Right lung (tissue), 10 donors: Measurements from ENCODE around the gene HAPLN2. TPM values are rescaled to one million over a fixed set of nuclear protein-coding genes. Genes with fewer than 3 reads are reported as not detected.
"Not testable (repeated sequence)": the region's sequence is repeated elsewhere in the genome, so short reads cannot be mapped to it uniquely, and the experiment has no call there.

Experiments used
- DNase-seq, 2 donors: peaks; one replicate each; pipeline ENCODE4 v3.0.0-alpha.2; 2013
- long read RNA-seq, 8 donors: transcript quantifications; one replicate each; lab custom pipeline, GENCODE V29; 2026
- polyA plus RNA-seq, 5 donors: library from polyadenylated mRNA; unstranded; fragments of 120-200 nt; gene quantifications; one replicate each; pipeline versions ENCODE4 v1.2.1 to v1.2.3, GENCODE V29; 2013; ENCODE audit warnings: inconsistent platforms in 1 of 5, low replicate concordance in 1 of 5; ENCODE audit not compliant: insufficient read length in 5 of 5, insufficient read depth in 1 of 5

Gene HAPLN2
- under 1 TPM in 3 of 5 donors, not detected in 2; 0.33 to 0.39 (median 0.33) TPM for polyA plus RNA-seq
- long read RNA-seq, donor 1: 0 reads
- long read RNA-seq, donor 2: 0 reads
- long read RNA-seq, donor 3: 0 reads
- long read RNA-seq, donor 4: 0 reads
- long read RNA-seq, donor 5: 0 reads
- long read RNA-seq, donor 6: 0 reads
- long read RNA-seq, donor 7: 0 reads
- long read RNA-seq, donor 8: 0 reads

GRCh38 chr1:156618853-156619581 lies at the start of gene HAPLN2:
Gene HAPLN2, plus strand, starts transcription at chr1:156619415. Its CDS starts 4,076 bp downstream, at chr1:156623491.
- DNase-seq: no peak

- peak in 1 of 2 donors; percentile 31 for DNase-seq
Observed at GRCh38 chr1:156571261-156571852, 47.9 kb upstream of the HAPLN2 start.

GRCh38 chr1:156571919-156572662 lies 47.1 kb upstream of the HAPLN2 start, which contains the start of gene IQGAP3:
Gene IQGAP3, minus strand, starts transcription at chr1:156572565. Its CDS starts 36 bp downstream, at chr1:156572529.
- DNase-seq: peak; percentile 69 to 78

GRCh38 chr1:156572663-156573018 lies 46.6 kb upstream of the HAPLN2 start:
- no peak for DNase-seq

- no peak for DNase-seq
Observed at GRCh38 chr1:156574039-156574633, 45.1 kb upstream of the HAPLN2 start.

- no peak for DNase-seq
Observed at GRCh38 chr1:156577550-156577949, 41.7 kb upstream of the HAPLN2 start.

- no peak for DNase-seq
Observed at GRCh38 chr1:156578055-156578454, 41.2 kb upstream of the HAPLN2 start.

- no peak for DNase-seq
Observed at GRCh38 chr1:156579472-156579871, 39.7 kb upstream of the HAPLN2 start, which contains the start of gene TTC24. Gene TTC24, plus strand, starts transcription at chr1:156579723. Its CDS starts 1,642 bp downstream, at chr1:156581365.

- DNase-seq: no peak
Observed at GRCh38 chr1:156581661-156582387, 37.4 kb upstream of the HAPLN2 start.

GRCh38 chr1:156582388-156583017 lies 36.7 kb upstream of the HAPLN2 start:
- DNase-seq: no peak

GRCh38 chr1:156583821-156584622 lies 35.2 kb upstream of the HAPLN2 start:
- DNase-seq: peak; percentile 44 to 70

- no peak for DNase-seq
Observed at GRCh38 chr1:156584813-156585212, 34.4 kb upstream of the HAPLN2 start.

GRCh38 chr1:156586323-156586722 lies 32.9 kb upstream of the HAPLN2 start:
- DNase-seq: no peak

- DNase-seq: no peak
Observed at GRCh38 chr1:156586892-156587477, 32.2 kb upstream of the HAPLN2 start.

GRCh38 chr1:156587927-156588326 lies 31.3 kb upstream of the HAPLN2 start:
- DNase-seq: not testable (repeated sequence)

- DNase-seq: no peak
Observed at GRCh38 chr1:156589546-156589945, 29.7 kb upstream of the HAPLN2 start.

GRCh38 chr1:156590326-156591180 lies 28.7 kb upstream of the HAPLN2 start:
- no peak for DNase-seq

GRCh38 chr1:156591181-156591431 lies 28.1 kb upstream of the HAPLN2 start:
- DNase-seq: no peak
